ENCODE data around the gene TRIM46. TPM values are rescaled to one million over a fixed set of nuclear protein-coding genes. Genes with fewer than 3 reads are reported as not detected.

The TRIM46 gene
- total RNA-seq, 1 experiment from 2014 or later: 4.1 TPM

- DNase-seq (no peak), ATAC-seq (no peak)
- no peaks in the 10 kb centered on the region for H3K9me3 ChIP-seq (ENCODE audit: low read length)
- ChIA-PET CTCF (interaction anchor here (1.8 kb wide), 2 partner anchors 33 to 39 kb away, joined by 5 to 8 read pairs; partner anchors contain the start of gene KRTCAP2), POLR2A (ENCODE audit: unreplicated experiment) (no interaction called here)
- no peak overlapping the region for H2AFZ ChIP-seq (ENCODE audit: low read length)
- intact Hi-C loops (cut with micrococcal nuclease): no loop called here
- H3F3A ChIP-seq (ENCODE audit: low read length, unreplicated experiment): no peaks in the 10 kb centered on the region
- H3K9ac ChIP-seq (ENCODE audit: low read length): peak overlapping the region; percentile 45; the same call in 1 of the 2 replicates
- peak overlapping the region; percentile 94 for H3K27ac ChIP-seq (ENCODE audit: low read length)
- no peak overlapping the region for H3K4me3 ChIP-seq (ENCODE audit: low read length)
- peaks cover 25% of the 10 kb centered on the region for H3K36me3 ChIP-seq (ENCODE audit: low read depth, low read length)
- H3K79me2 ChIP-seq (ENCODE audit: low read length): peaks cover 47% of the 10 kb centered on the region
- H3K27me3 ChIP-seq (ENCODE audit: low read length): no peaks in the 10 kb centered on the region
- H4K20me1 ChIP-seq (ENCODE audit: low read length): no peaks in the 10 kb centered on the region
- H3K4me1 ChIP-seq (ENCODE audit: insufficient read depth, low read length): peaks cover 66% of the 10 kb centered on the region
- no peaks in the 10 kb centered on the region for H3K9me2 ChIP-seq (replicated peaks; ENCODE audit: low read length)
- no TSS peak for BruUV-seq (replicated peaks)
- TF ChIP-seq CTCF (conservative IDR thresholded peaks at IDR 0.05; ENCODE audit: low read depth, low read length) (no peak), EZH2phosphoT487 (IDR thresholded peaks at IDR 0.05; ENCODE audit: borderline replicate concordance, low read length) (no peak), EZH2 (IDR thresholded peaks at IDR 0.05; ENCODE audit: low read length, unreplicated experiment) (no peak)
- H3K4me2 ChIP-seq (ENCODE audit: low read length): peak overlapping the region; percentile 76
These were observed 39.8 kb upstream of the TRIM46 start for GRCh38 chr1:155133799-155134281.

GRCh38 chr1:155134322-155134721 is 39.3 kb upstream of the TRIM46 start:
- Histone ChIP-seq H3K9me3 (ENCODE audit: low read length) (no peaks in the 10 kb centered on the region), H3K27ac (ENCODE audit: low read length) (peak overlapping the region; percentile 94), H3K36me3 (ENCODE audit: low read depth, low read length) (peaks cover 26% of the 10 kb centered on the region), H3K79me2 (ENCODE audit: low read length) (peaks cover 48% of the 10 kb centered on the region), H3K4me3 (ENCODE audit: low read length) (peak overlapping the region; percentile 87), H3K27me3 (ENCODE audit: low read length) (no peaks in the 10 kb centered on the region), H3K9ac (ENCODE audit: low read length) (peak overlapping the region; percentile 45), H3F3A (ENCODE audit: low read length, unreplicated experiment) (no peaks in the 10 kb centered on the region), H3K4me1 (ENCODE audit: insufficient read depth, low read length) (peaks cover 64% of the 10 kb centered on the region), H3K4me2 (ENCODE audit: low read length) (peak overlapping the region; percentile 76), H2AFZ (ENCODE audit: low read length) (no peak overlapping the region), H4K20me1 (ENCODE audit: low read length) (no peaks in the 10 kb centered on the region), H3K9me2 (replicated peaks; ENCODE audit: low read length) (no peaks in the 10 kb centered on the region)
- ATAC-seq (no peak), DNase-seq (peak; percentile 19)
- ChIA-PET CTCF (interaction anchor here (0.6 to 1.8 kb wide), 6 partner anchors 33 to 83 kb away, joined by 3 to 8 read pairs (median 4); partner anchors contain the start of genes ADAM15 and KRTCAP2), POLR2A (ENCODE audit: unreplicated experiment) (interaction anchor here (0.6 to 1.0 kb wide), 3 partner anchors 9 to 119 kb away, joined by 3 to 5 read pairs (median 4); partner anchors contain the start of gene KRTCAP2)
- no peak for TF ChIP-seq EZH2 (IDR thresholded peaks at IDR 0.05; ENCODE audit: low read length, unreplicated experiment)
- 0 out of 2 replicates have a peak, but pooled peaks have one; percentile 23 for TF ChIP-seq CTCF (conservative IDR thresholded peaks at IDR 0.05; ENCODE audit: low read depth, low read length)
- no TSS peak for BruUV-seq (replicated peaks)
- intact Hi-C loops (cut with micrococcal nuclease): no loop called here

GRCh38 chr1:155134880-155135414 is 38.7 kb upstream of the TRIM46 start:
- TF ChIP-seq CTCF (conservative IDR thresholded peaks at IDR 0.05; ENCODE audit: low read depth, low read length): no peak
- TF ChIP-seq EZH2phosphoT487 (IDR thresholded peaks at IDR 0.05; ENCODE audit: borderline replicate concordance, low read length): no peak
- TF ChIP-seq EZH2 (IDR thresholded peaks at IDR 0.05; ENCODE audit: low read length, unreplicated experiment): no peak
- no peaks in the 10 kb centered on the region for H3K9me3 ChIP-seq (ENCODE audit: low read length)
- H3K79me2 ChIP-seq (ENCODE audit: low read length): peaks cover 53% of the 10 kb centered on the region
- H3K9me2 ChIP-seq (replicated peaks; ENCODE audit: low read length): no peaks in the 10 kb centered on the region
- peak overlapping the region; percentile 67; the same call in 1 of the 2 replicates for H2AFZ ChIP-seq (ENCODE audit: low read length)
- CTCF ChIA-PET: interaction anchor here (0.6 to 1.8 kb wide), 7 partner anchors 32 to 84 kb away, joined by 3 to 8 read pairs (median 4); partner anchors contain the start of genes ADAM15 and KRTCAP2
- peak overlapping the region; percentile 87 for H3K4me3 ChIP-seq (ENCODE audit: low read length)
- peak; percentile 74 for ATAC-seq
- DNase-seq: peak; percentile 100
- intact Hi-C loops (cut with micrococcal nuclease): loop anchor here (1.0 to 5.0 kb wide), 4 partner anchors 8 to 163 kb away; partner anchors contain the start of genes CKS1B, EFNA1 and SHC1
- H3K4me2 ChIP-seq (ENCODE audit: low read length): peak overlapping the region; percentile 91
- no peaks in the 10 kb centered on the region for H4K20me1 ChIP-seq (ENCODE audit: low read length)
- peak overlapping the region; percentile 94 for H3K27ac ChIP-seq (ENCODE audit: low read length)
- TSS peak; percentile 82 for BruUV-seq (replicated peaks)
- peak overlapping the region; percentile 89 for H3K9ac ChIP-seq (ENCODE audit: low read length)
- POLR2A ChIA-PET (ENCODE audit: unreplicated experiment): interaction anchor here (0.6 to 1.0 kb wide), 6 partner anchors 9 to 719 kb away, joined by 3 to 6 read pairs (median 4); partner anchors contain the start of gene KRTCAP2
- peaks cover 26% of the 10 kb centered on the region for H3K36me3 ChIP-seq (ENCODE audit: low read depth, low read length)
- H3K4me1 ChIP-seq (ENCODE audit: insufficient read depth, low read length): peaks cover 59% of the 10 kb centered on the region
- H3K27me3 ChIP-seq (ENCODE audit: low read length): no peaks in the 10 kb centered on the region
- H3F3A ChIP-seq (ENCODE audit: low read length, unreplicated experiment): no peaks in the 10 kb centered on the region

All from PC-3 (cell line).